K562 (cell line): ENCODE data around the gene RGS19. TPM values are rescaled to one million over a fixed set of nuclear protein-coding genes. Genes with fewer than 3 reads are reported as not detected.

Source experiments
- CBFB ChIP-seq: sonication (generic); formaldehyde crosslinking; IDR thresholded peaks from 2 replicates; pipeline ENCODE4 v1.4.0; 2020; ENCODE audit warnings: mild to moderate bottlenecking, missing genetic modification reagents
- DNMT1 ChIP-seq: fragments of 450-650 bp; IDR thresholded peaks from 2 replicates; pipeline ENCODE4 v1.6.1; 2016; ENCODE audit warnings: antibody characterized with exemption, mild to moderate bottlenecking
- EP400 ChIP-seq: fragments of 450-650 bp; IDR thresholded peaks from 2 replicates; pipeline ENCODE4 v1.6.1; 2017; ENCODE audit warnings: antibody characterized with exemption, mild to moderate bottlenecking, moderate library complexity
- EZH2 ChIP-seq: IDR thresholded peaks from 2 replicates; pipeline ENCODE4 v1.6.1; 2012; ENCODE audit warnings: low read depth, mild to moderate bottlenecking, inconsistent platforms, low read length, borderline replicate concordance
- GABPB1 ChIP-seq: sonication (generic); formaldehyde crosslinking; IDR thresholded peaks from 2 replicates; pipeline ENCODE4 v1.8.0; 2022; ENCODE audit warnings: mild to moderate bottlenecking, missing genetic modification reagents
- KDM5B ChIP-seq: fragments of 200-600 bp; sonication (generic); IDR thresholded peaks from 2 replicates; pipeline ENCODE4 v1.6.1; 2012; ENCODE audit warnings: low read depth, mild to moderate bottlenecking, moderate library complexity, low read length, control low read depth, inconsistent platforms; ENCODE audit not compliant: insufficient replicate concordance
- MCM7 ChIP-seq, 2 experiments: fragments of 450-650 bp; IDR thresholded peaks; 2 replicates each; pipeline ENCODE4 v1.6.1; 2016 to 2018
- NCOA4 ChIP-seq: fragments of 450-650 bp; IDR thresholded peaks from 2 replicates; pipeline ENCODE4 v1.6.1; 2018; ENCODE audit warnings: mild to moderate bottlenecking; ENCODE audit not compliant: partially characterized antibody
- NONO ChIP-seq, 2 experiments: fragments of 200-400 bp in 1 of 2; fragments of 450-650 bp in 1 of 2; formaldehyde crosslinking in 1 of 2; IDR thresholded peaks; 2 replicates each; pipeline ENCODE4 v1.6.1; 2017; ENCODE audit warnings: low read depth in 2 of 2, mild to moderate bottlenecking in 2 of 2, moderate library complexity in 2 of 2, low read length in 1 of 2
- NR3C1 ChIP-seq: sonication (generic); formaldehyde crosslinking; IDR thresholded peaks from 2 replicates; pipeline ENCODE4 v1.8.1; 2022; ENCODE audit warnings: missing genetic modification reagents
- TAF7 ChIP-seq: fragments of 450-650 bp; IDR thresholded peaks from 2 replicates; pipeline ENCODE4 v1.6.1; 2016; ENCODE audit warnings: missing genetic modification characterization, missing compliant biosample characterization
- TAF9B ChIP-seq: fragments of 450-650 bp; IDR thresholded peaks from 2 replicates; pipeline ENCODE4 v1.6.1; 2018; ENCODE audit warnings: mild to moderate bottlenecking; ENCODE audit not compliant: partially characterized antibody
- THRB ChIP-seq: fragments of 450-650 bp; formaldehyde crosslinking; conservative IDR thresholded peaks from 2 replicates; pipeline ENCODE4 v1.4.0; 2022; ENCODE audit warnings: mild to moderate bottlenecking, missing genetic modification characterization
- ZBTB8A ChIP-seq: fragments of 450-650 bp; IDR thresholded peaks from 2 replicates; pipeline ENCODE4 v1.6.1; 2018; ENCODE audit warnings: mild to moderate bottlenecking, moderate library complexity; ENCODE audit not compliant: partially characterized antibody
- ZNF232 ChIP-seq: sonication (generic); formaldehyde crosslinking; IDR thresholded peaks from 2 replicates; pipeline ENCODE4 v1.8.0; 2022; ENCODE audit warnings: mild to moderate bottlenecking, missing genetic modification reagents
- ZNF318 ChIP-seq, 2 experiments: fragments of 450-650 bp; IDR thresholded peaks; 2 replicates each; pipeline ENCODE4 v1.6.1; 2016; ENCODE audit warnings: mild to moderate bottlenecking in 2 of 2, borderline replicate concordance in 1 of 2, low read depth in 1 of 2, moderate library complexity in 1 of 2
- ZNF324 ChIP-seq: fragments of 250-450 bp; sonication (Bioruptor Pico); IDR thresholded peaks from 2 replicates; pipeline ENCODE4 v1.4.0; 2020; ENCODE audit warnings: mild to moderate bottlenecking
- ZNF584 ChIP-seq: fragments of 200-800 bp; sonication (Bioruptor generic); IDR thresholded peaks from 2 replicates; pipeline ENCODE4 v1.6.1; 2016; ENCODE audit warnings: low read depth, mild to moderate bottlenecking, missing genetic modification characterization, missing compliant biosample characterization
- polyA plus RNA-seq, 8 experiments: library from polyadenylated mRNA; depleted of rRNA in 4 of 8; stranded (reverse) in 5 of 8; unstranded in 3 of 8; fragments of >200 nt; fragmentation: Nextera tagmentation in 2 of 8; fragmentation: Illumina TruSeq in 1 of 8; extraction: Ambion mirVana in 2 of 8; extraction: Trizol in 1 of 8; gene quantifications; 2 replicates each; pipeline versions ENCODE4 v1.2.1 to v1.2.3, GENCODE V29; 2011 to 2014; ENCODE audit warnings: inconsistent platforms in 1 of 8, missing spikeins in 1 of 8
- total RNA-seq, 7 experiments: library from RNA; depleted of rRNA in 6 of 7; stranded (reverse); fragments of >200 nt in 6 of 7; fragmentation: Illumina TruSeq in 2 of 7; extraction: Trizol in 2 of 7; gene quantifications; 2 replicates each; pipeline versions ENCODE4 v1.2.1 to v1.2.3, GENCODE V29; 2011 to 2021; ENCODE audit warnings: low replicate concordance in 1 of 7

Gene RGS19
- total and polyA plus RNA-seq, 9 of the 15 experiments (the other 6 are each of a cell fraction or from before 2014, with no cell fraction given) = 0.41 to 23.7 (median 14.6) TPM

GRCh38 chr20:64038565-64039292 is 40.6 kb downstream of the RGS19 start (continued):
- TF ChIP-seq NR3C1 (CRISPR knock-in tag) = no peak
- TF ChIP-seq ZNF318 (IDR thresholded peaks at IDR 0.05; ENCODE audit: borderline replicate concordance in 1 of 2, low read depth in 1 of 2) = no peak
- TF ChIP-seq ZNF584 = no peak
- no peak for TF ChIP-seq THRB (CRISPR knock-in tag)
- peak; percentile 73 for TF ChIP-seq GABPB1
- no peak for TF ChIP-seq EZH2
- TF ChIP-seq ZNF324 (CRISPR knock-in tag) = no peak
- TF ChIP-seq KDM5B = no peak
- no peak for TF ChIP-seq ZBTB8A
- TF ChIP-seq CBFB (CRISPR knock-in tag) = no peak
- TF ChIP-seq TAF7 (tag) = no peak
- TF ChIP-seq EP400 = peak; percentile 15; the same call in 1 of the 2 replicates
- TF ChIP-seq DNMT1 = no peak
- TF ChIP-seq NCOA4 = no peak
- no peak for TF ChIP-seq MCM7 (IDR thresholded peaks at IDR 0.05)
- TF ChIP-seq ZNF232 = no peak
- TF ChIP-seq TAF9B = no peak
- TF ChIP-seq NONO (IDR thresholded peaks at IDR 0.05; ENCODE audit: low read depth in 2 of 2, low read length in 1 of 2) = 0 out of 4 replicates have a peak, but pooled peaks of 1 of the 2 experiments have one; percentile 65
